Neural progenitor cell (in vitro differentiated cells): ENCODE measurements around the gene PAK4. TPM values are rescaled to one million over a fixed set of nuclear protein-coding genes. Genes with fewer than 3 reads are reported as not detected.

Experiments
- DNase-seq: peaks from one replicate; pipeline ENCODE4 v3.0.0-alpha.2; 2016; ENCODE audit warnings: low spot score
- H2AFZ ChIP-seq: fragments of 200-600 bp; sonication (generic); replicated peaks from 2 replicates; pipeline ENCODE4 v1.6.1; 2016; ENCODE audit warnings: antibody characterized with exemption
- H3F3A ChIP-seq: fragments of 200-600 bp; sonication (generic); 2 replicates; pipeline ENCODE4 v1.6.1; 2016; ENCODE audit warnings: antibody characterized with exemption, low read depth
- H3K27ac ChIP-seq: fragments of 200-600 bp; sonication (generic); 2 replicates; pipeline ENCODE4 v1.5.1; 2016; ENCODE audit warnings: mild to moderate bottlenecking
- H3K27me3 ChIP-seq: fragments of 200-600 bp; sonication (generic); 2 replicates; pipeline ENCODE4 v1.6.1; 2016; ENCODE audit warnings: mild to moderate bottlenecking, moderate library complexity
- H3K36me3 ChIP-seq: fragments of 200-600 bp; sonication (generic); 2 replicates; pipeline ENCODE4 v1.5.1; 2016
- H3K4me1 ChIP-seq: fragments of 200-600 bp; sonication (generic); 2 replicates; pipeline ENCODE4 v1.6.1; 2016; ENCODE audit warnings: mixed run types
- H3K4me2 ChIP-seq: fragments of 200-600 bp; sonication (generic); 2 replicates; pipeline ENCODE4 v1.6.1; 2016
- H3K4me3 ChIP-seq: fragments of 200-600 bp; sonication (generic); 2 replicates; pipeline ENCODE4 v1.5.1; 2016
- H3K79me2 ChIP-seq: fragments of 200-600 bp; sonication (generic); 2 replicates; pipeline ENCODE4 v1.6.1; 2016; ENCODE audit warnings: low read depth
- H3K9ac ChIP-seq: fragments of 200-600 bp; sonication (generic); 2 replicates; pipeline ENCODE4 v1.6.1; 2016
- H3K9me3 ChIP-seq: fragments of 200-600 bp; sonication (generic); 2 replicates; pipeline ENCODE4 v1.5.1; 2016; ENCODE audit warnings: low read depth
- H4K20me1 ChIP-seq: fragments of 200-600 bp; sonication (generic); 2 replicates; pipeline ENCODE4 v1.6.1; 2016; ENCODE audit warnings: low read depth
- H3K27ac Mint-ChIP-seq: 3 replicates; pipeline ENCODE4 v1.8.0; 2021; ENCODE audit warnings: mixed read lengths
- H3K27me3 Mint-ChIP-seq: 2 replicates; pipeline ENCODE4 v1.8.0; 2022; ENCODE audit warnings: low read depth, mild to moderate bottlenecking, inconsistent platforms, moderate library complexity, mixed read lengths; ENCODE audit not compliant: insufficient read depth
- H3K36me3 Mint-ChIP-seq: 3 replicates; pipeline ENCODE4 v1.8.0; 2021; ENCODE audit warnings: mixed read lengths
- H3K4me1 Mint-ChIP-seq: 3 replicates; pipeline ENCODE4 v1.8.0; 2021; ENCODE audit warnings: mixed read lengths
- H3K4me3 Mint-ChIP-seq: 3 replicates; pipeline ENCODE4 v1.8.0; 2021; ENCODE audit warnings: mild to moderate bottlenecking, moderate library complexity, mixed read lengths
- H3K9me3 Mint-ChIP-seq: 3 replicates; pipeline ENCODE4 v1.8.0; 2020; ENCODE audit warnings: mixed read lengths
- CTCF ChIP-seq: fragments of 200-600 bp; sonication (generic); IDR thresholded peaks from 2 replicates; pipeline ENCODE4 v1.5.1; 2017; ENCODE audit warnings: antibody characterized with exemption, mild to moderate bottlenecking
- EZH2 ChIP-seq: fragments of 200-600 bp; sonication (generic); IDR thresholded peaks from 2 replicates; pipeline ENCODE4 v1.6.1; 2017; ENCODE audit warnings: antibody characterized with exemption, mild to moderate bottlenecking, moderate library complexity
- EZH2phosphoT487 ChIP-seq: fragments of 200-600 bp; sonication (generic); IDR thresholded peaks from 2 replicates; pipeline ENCODE4 v1.6.1; 2017; ENCODE audit warnings: antibody characterized with exemption
- total RNA-seq: library from RNA; depleted of rRNA; stranded (reverse); fragments of >200 nt; gene quantifications from 2 replicates; pipeline ENCODE4 v1.2.3, GENCODE V29; 2015; ENCODE audit warnings: low replicate concordance

PAK4 gene
- total RNA-seq, 1 donor from 2014 or later, result 9.7 TPM

GRCh38 chr19:39083599-39083982 lies 42.0 kb upstream of the PAK4 start:
- H4K20me1 ChIP-seq, result peaks cover 2% of the 10 kb centered on the region
- no peaks in the 10 kb centered on the region for H3K9me3 ChIP-seq
- TF ChIP-seq EZH2 (peak; percentile 75), EZH2phosphoT487 (no peak)
- peak overlapping the region; percentile 87 for H2AFZ ChIP-seq
- no peaks in the 10 kb centered on the region for H3K9me3 Mint-ChIP-seq
- no peaks in the 10 kb centered on the region for H3K36me3 ChIP-seq
- peak overlapping the region; percentile 46 for H3K4me3 ChIP-seq
- no peak overlapping the region for H3K27ac Mint-ChIP-seq
- peak overlapping the region; percentile 79 for H3K4me2 ChIP-seq
- H3K9ac ChIP-seq, result no peak overlapping the region
- no peaks in the 10 kb centered on the region for H3K36me3 Mint-ChIP-seq
- peaks cover 46% of the 10 kb centered on the region for H3K27me3 Mint-ChIP-seq
- H3F3A ChIP-seq, result no peaks in the 10 kb centered on the region
- peaks cover 5% of the 10 kb centered on the region for H3K4me1 ChIP-seq
- peak overlapping the region; percentile 72 for H3K4me3 Mint-ChIP-seq
- DNase-seq, result no peak
- no peak overlapping the region for H3K27ac ChIP-seq
- H3K79me2 ChIP-seq, result no peaks in the 10 kb centered on the region
- no peaks in the 10 kb centered on the region for H3K4me1 Mint-ChIP-seq
- H3K27me3 ChIP-seq, result peaks cover 88% of the 10 kb centered on the region

GRCh38 chr19:39083983-39084731 lies 41.4 kb upstream of the PAK4 start, which contains the start of gene ACP7:
Gene ACP7, plus strand, starts transcription at chr19:39084368. Its CDS starts 902 bp downstream, at chr19:39085270.
- Mint-ChIP-seq H3K9me3 (no peaks in the 10 kb centered on the region), H3K36me3 (no peaks in the 10 kb centered on the region), H3K27me3 (peaks cover 46% of the 10 kb centered on the region), H3K27ac (no peak within 1 kb of the TSS), H3K4me1 (no peaks in the 10 kb centered on the region), H3K4me3 (peak within 1 kb of the TSS; percentile 77)
- H3K27ac ChIP-seq, result no peak within 1 kb of the TSS
- TF ChIP-seq EZH2phosphoT487 (peak; percentile 68), EZH2 (peak; percentile 67), CTCF (no peak)
- no peaks in the 10 kb centered on the region for H3K9me3 ChIP-seq
- no peaks in the 10 kb centered on the region for H3F3A ChIP-seq
- peak within 1 kb of the TSS; percentile 46 for H3K4me3 ChIP-seq
- peak within 1 kb of the TSS; percentile 79 for H3K4me2 ChIP-seq
- H4K20me1 ChIP-seq, result peaks cover 2% of the 10 kb centered on the region
- H3K79me2 ChIP-seq, result no peaks in the 10 kb centered on the region
- H3K9ac ChIP-seq, result no peak within 1 kb of the TSS
- peak within 1 kb of the TSS; percentile 87 for H2AFZ ChIP-seq
- H3K27me3 ChIP-seq, result peaks cover 90% of the 10 kb centered on the region
- no peaks in the 10 kb centered on the region for H3K36me3 ChIP-seq
- DNase-seq, result peak; percentile 40
- peaks cover 5% of the 10 kb centered on the region for H3K4me1 ChIP-seq

- Histone ChIP-seq H3K9me3 (no peaks in the 10 kb centered on the region), H3K27ac (no peak overlapping the region), H2AFZ (peak overlapping the region; percentile 87), H3F3A (no peaks in the 10 kb centered on the region), H3K4me1 (peaks cover 5% of the 10 kb centered on the region), H3K4me3 (no peak overlapping the region), H3K79me2 (no peaks in the 10 kb centered on the region), H4K20me1 (peaks cover 2% of the 10 kb centered on the region), H3K4me2 (peak overlapping the region; percentile 79), H3K27me3 (peaks cover 90% of the 10 kb centered on the region), H3K36me3 (no peaks in the 10 kb centered on the region), H3K9ac (no peak overlapping the region)
- peak; percentile 22 for DNase-seq
- Mint-ChIP-seq H3K4me3 (peak overlapping the region; percentile 77), H3K36me3 (no peaks in the 10 kb centered on the region), H3K4me1 (no peaks in the 10 kb centered on the region), H3K27me3 (peaks cover 44% of the 10 kb centered on the region), H3K27ac (no peak overlapping the region), H3K9me3 (no peaks in the 10 kb centered on the region)
- TF ChIP-seq CTCF, result no peak
- no peak for TF ChIP-seq EZH2phosphoT487
- no peak for TF ChIP-seq EZH2
Observed at GRCh38 chr19:39084732-39085080, 40.9 kb upstream of the PAK4 start.

GRCh38 chr19:39085392-39085791 lies 40.2 kb upstream of the PAK4 start:
- Histone ChIP-seq H3K4me2 (no peak overlapping the region), H3K4me1 (peaks cover 5% of the 10 kb centered on the region), H3K79me2 (no peaks in the 10 kb centered on the region), H3K9ac (no peak overlapping the region), H3K27me3 (peaks cover 96% of the 10 kb centered on the region), H3K4me3 (no peak overlapping the region), H3F3A (no peaks in the 10 kb centered on the region), H3K36me3 (no peaks in the 10 kb centered on the region), H2AFZ (no peak overlapping the region), H3K9me3 (no peaks in the 10 kb centered on the region), H3K27ac (no peak overlapping the region), H4K20me1 (peaks cover 2% of the 10 kb centered on the region)
- H3K27ac Mint-ChIP-seq, result no peak overlapping the region
- DNase-seq, result no peak
- no peak overlapping the region for H3K4me3 Mint-ChIP-seq
- peaks cover 44% of the 10 kb centered on the region for H3K27me3 Mint-ChIP-seq
- H3K36me3 Mint-ChIP-seq, result no peaks in the 10 kb centered on the region
- H3K4me1 Mint-ChIP-seq, result no peaks in the 10 kb centered on the region
- TF ChIP-seq CTCF, result no peak
- TF ChIP-seq EZH2phosphoT487, result no peak
- no peak for TF ChIP-seq EZH2
- H3K9me3 Mint-ChIP-seq, result no peaks in the 10 kb centered on the region
